IMR-90 (cell line): ENCODE results near the gene COL25A1. TPM values are rescaled to one million over a fixed set of nuclear protein-coding genes. Genes with fewer than 3 reads are reported as not detected.

Experiments
- ATAC-seq: fragments of 200-7000 bp; cut with Tn5 transposase; 2 replicates; pipeline ENCODE4 v1.9.1; 2020; ENCODE audit warnings: low read depth, mild to moderate bottlenecking, moderate library complexity
- BruUV-seq: library from RNA; stranded (reverse); fragments of 400-500 nt; replicated peaks from 2 replicates; lab custom pipeline; 2021; lab: Mats Ljungman, UMichigan
- CTCF ChIA-PET: fragments of 300-600 bp; formaldehyde crosslinking; extraction: SDS; loops from one replicate; lab custom pipeline; 2021; ENCODE audit warnings: antibody characterized with exemption; lab: Yijun Ruan, JAX
- POLR2A ChIA-PET: fragments of 300-600 bp; sonication (Branson Sonifier 250); formaldehyde crosslinking; loops from one replicate; lab custom pipeline; 2022; ENCODE audit warnings: antibody characterized with exemption; ENCODE audit not compliant: unreplicated experiment; lab: Charles Lee
- DNase-seq: peaks from one replicate; pipeline ENCODE4 v3.0.0; 2013
- H2AFZ ChIP-seq: replicated peaks from 2 replicates; pipeline ENCODE3; 2013; ENCODE audit warnings: low read length, mild to moderate bottlenecking; ENCODE audit not compliant: poor library complexity
- H2AK5ac ChIP-seq: 2 replicates; pipeline ENCODE4 v1.6.1; 2013; ENCODE audit warnings: low read depth, low read length, inconsistent platforms
- H2AK9ac ChIP-seq: replicated peaks from 2 replicates; pipeline ENCODE3; 2013; ENCODE audit warnings: mild to moderate bottlenecking, low read depth, low read length, moderate library complexity; ENCODE audit not compliant: poor library complexity
- H2BK120ac ChIP-seq: 2 replicates; pipeline ENCODE4 v1.6.1; 2013; ENCODE audit warnings: low read depth, low read length, inconsistent platforms
- H2BK15ac ChIP-seq: 3 replicates; pipeline ENCODE4 v1.6.1; 2013; ENCODE audit warnings: low read depth, low read length, inconsistent platforms
- H2BK20ac ChIP-seq: 2 replicates; pipeline ENCODE4 v1.6.1; 2013; ENCODE audit warnings: low read depth, mild to moderate bottlenecking, inconsistent platforms, low read length, moderate library complexity
- H2BK5ac ChIP-seq: 2 replicates; pipeline ENCODE4 v1.6.1; 2013; ENCODE audit warnings: mild to moderate bottlenecking, low read depth, low read length, inconsistent platforms; ENCODE audit not compliant: poor library complexity, severe bottlenecking
- H3K14ac ChIP-seq: replicated peaks from 2 replicates; pipeline ENCODE4 v1.6.1; 2013; ENCODE audit warnings: low read depth, low read length, inconsistent platforms
- H3K18ac ChIP-seq: 2 replicates; pipeline ENCODE4 v1.6.1; 2013; ENCODE audit warnings: low read depth, low read length, control low read depth
- H3K23ac ChIP-seq: 2 replicates; pipeline ENCODE4 v1.6.1; 2013; ENCODE audit warnings: low read depth, low read length, inconsistent platforms
- H3K27ac ChIP-seq: 2 replicates; pipeline ENCODE4 v1.5.1; 2013; ENCODE audit warnings: mild to moderate bottlenecking, control low read depth, low read length; ENCODE audit not compliant: insufficient read depth
- H3K27me3 ChIP-seq: 2 replicates; pipeline ENCODE4 v1.6.1; 2013; ENCODE audit warnings: low read length; ENCODE audit not compliant: control insufficient read depth, insufficient read depth
- H3K36me3 ChIP-seq: 2 replicates; pipeline ENCODE4 v1.6.1; 2013; ENCODE audit warnings: low read length, mixed read lengths; ENCODE audit not compliant: control insufficient read depth, insufficient read depth
- H3K4ac ChIP-seq: 2 replicates; pipeline ENCODE4 v1.6.1; 2013; ENCODE audit warnings: low read depth, low read length, inconsistent platforms
- H3K4me1 ChIP-seq: 2 replicates; pipeline ENCODE4 v1.6.1; 2013; ENCODE audit warnings: low read length, mixed read lengths; ENCODE audit not compliant: control insufficient read depth, insufficient read depth
- H3K4me2 ChIP-seq: 2 replicates; pipeline ENCODE4 v1.6.1; 2013; ENCODE audit warnings: low read depth, mild to moderate bottlenecking, control low read depth, low read length, moderate library complexity
- H3K4me3 ChIP-seq: 2 replicates; pipeline ENCODE4 v1.5.1; 2013; ENCODE audit warnings: low read depth, mild to moderate bottlenecking, control low read depth, low read length, moderate library complexity; ENCODE audit not compliant: insufficient read depth
- H3K56ac ChIP-seq: 2 replicates; pipeline ENCODE4 v1.6.1; 2013; ENCODE audit warnings: low read length, inconsistent platforms; ENCODE audit not compliant: insufficient read depth; ENCODE audit errors: extremely low read depth
- H3K79me1 ChIP-seq, 2 experiments: 2 replicates each; pipeline ENCODE4 v1.6.1; 2013; ENCODE audit warnings: low read length in 2 of 2, inconsistent platforms in 1 of 2, low read depth in 1 of 2
- H3K9ac ChIP-seq: 2 replicates; pipeline ENCODE4 v1.6.1; 2013; ENCODE audit warnings: low read depth, low read length, control low read depth
- H3K9me1 ChIP-seq: 2 replicates; pipeline ENCODE4 v1.6.1; 2013; ENCODE audit warnings: low read length, inconsistent platforms; ENCODE audit not compliant: insufficient read depth
- H3K9me3 ChIP-seq: 2 replicates; pipeline ENCODE4 v1.6.1; 2013; ENCODE audit warnings: low read length; ENCODE audit not compliant: control insufficient read depth, insufficient read depth
- H4K20me1 ChIP-seq: 2 replicates; pipeline ENCODE4 v1.6.1; 2013; ENCODE audit warnings: low read length, inconsistent platforms; ENCODE audit not compliant: insufficient read depth
- H4K5ac ChIP-seq: 2 replicates; pipeline ENCODE4 v1.6.1; 2013; ENCODE audit warnings: mild to moderate bottlenecking, low read depth, low read length, control low read depth
- H4K8ac ChIP-seq, 2 experiments: 2 replicates each; pipeline ENCODE4 v1.6.1; 2013; ENCODE audit warnings: low read depth in 2 of 2, low read length in 2 of 2, control low read depth in 1 of 2, inconsistent platforms in 1 of 2
- H4K91ac ChIP-seq: 2 replicates; pipeline ENCODE4 v1.6.1; 2013; ENCODE audit warnings: low read depth, low read length, inconsistent platforms; ENCODE audit not compliant: insufficient read depth
- BHLHE40 ChIP-seq: fragments of 150-350 bp; IDR thresholded peaks from 2 replicates; pipeline ENCODE4 v1.6.1; 2016; ENCODE audit warnings: mild to moderate bottlenecking, low read depth, low read length
- CEBPB ChIP-seq: IDR thresholded peaks from 2 replicates; pipeline ENCODE4 v1.6.1; 2012; ENCODE audit warnings: low read depth, low read length, improper control_type of control experiment
- FOS ChIP-seq: fragments of 150-350 bp; IDR thresholded peaks from 2 replicates; pipeline ENCODE4 v1.6.1; 2016; ENCODE audit warnings: low read depth, low read length
- NFE2L2 ChIP-seq: fragments of 150-350 bp; IDR thresholded peaks from 2 replicates; pipeline ENCODE4 v1.6.1; 2016; ENCODE audit warnings: low read depth, mild to moderate bottlenecking, low read length
- RAD21 ChIP-seq: IDR thresholded peaks from 2 replicates; pipeline ENCODE4 v1.6.1; 2012; ENCODE audit warnings: low read length, improper control_type of control experiment
- WGBS, 2 experiments: methylation state at CpG; one replicate each; pipeline versions ENCODE4 v1.1.5 to v1.1.7; 2013; ENCODE audit warnings: missing lambda C conversion rate in 2 of 2; ENCODE audit not compliant: insufficient read length in 1 of 2; ENCODE audit errors: extremely low coverage in 2 of 2; 5-methylcytosine and 5-hydroxymethylcytosine counted together
- dilution Hi-C: fragments of 300-500 bp; cut with HindIII; formaldehyde crosslinking; loops from one replicate; pipeline ENCODE4 v1.14.3; 2018; ENCODE audit warnings: low sequenced_read_pairs; ENCODE audit not compliant: unreplicated experiment
- in situ Hi-C: fragments of 300-500 bp; cut with MboI; formaldehyde crosslinking; loops from 3 replicates; pipeline ENCODE4 v1.14.3; 2019; ENCODE audit warnings: low sequenced_read_pairs, inconsistent platforms, mixed read lengths
- intact Hi-C: fragments of 100-400 bp; cut with micrococcal nuclease; formaldehyde crosslinking; loops from 2 replicates; pipeline ENCODE4 v1.10.0; 2022
- polyA plus RNA-seq, 3 experiments: library from polyadenylated mRNA; depleted of rRNA; stranded (reverse); fragments of >200 nt; gene quantifications; 2 replicates each; pipeline ENCODE4 v1.2.3, GENCODE V29; 2012; ENCODE audit warnings: low replicate concordance in 1 of 3
- total RNA-seq: library from RNA; depleted of rRNA; stranded (reverse); fragments of >200 nt; gene quantifications from 2 replicates; pipeline ENCODE4 v1.2.3, GENCODE V29; 2012

COL25A1 gene
- total and polyA plus RNA-seq, 2 of the 4 experiments (the other 2 are of a cell fraction), result under 0.01 to 0.05 TPM

- Histone ChIP-seq H4K5ac (no peak overlapping the region), H3K56ac (no peak overlapping the region), H3K4ac (no peak overlapping the region), H3K9me3 (0 out of 2 replicates have a peak, but pooled peaks cover 3% of the 10 kb centered on the region), H3K9me1 (no peaks in the 10 kb centered on the region), H4K91ac (no peak overlapping the region), H2BK120ac (no peak overlapping the region), H4K8ac (no peak overlapping the region), H2AK5ac (no peak overlapping the region), H3K18ac (no peak overlapping the region), H2AK9ac (no peak overlapping the region), H2BK20ac (no peak overlapping the region), H3K9ac (no peak overlapping the region), H3K27ac (no peak overlapping the region), H2BK5ac (no peak overlapping the region), H3K79me1 (no peaks in the 10 kb centered on the region), H3K4me2 (no peak overlapping the region), H3K23ac (no peak overlapping the region), H3K27me3 (no peaks in the 10 kb centered on the region), H3K4me1 (no peaks in the 10 kb centered on the region), H2AFZ (no peak overlapping the region), H2BK15ac (no peak overlapping the region), H3K4me3 (no peak overlapping the region), H3K36me3 (no peaks in the 10 kb centered on the region), H3K14ac (no peak overlapping the region), H4K20me1 (no peaks in the 10 kb centered on the region)
- dilution Hi-C loops, result no loop called here
- ChIA-PET POLR2A (no interaction called here), CTCF (no interaction called here)
- ATAC-seq (no peak), DNase-seq (no peak)
- no CpG with 5 or more reads among the region's 1 CpG for WGBS, 2 experiments
- TF ChIP-seq FOS, result no peak
- TF ChIP-seq RAD21, result no peak
- TF ChIP-seq CEBPB, result no peak
- TF ChIP-seq NFE2L2, result no peak
- no peak for TF ChIP-seq BHLHE40
- intact Hi-C loops, result no loop called here
- in situ Hi-C loops, result no loop called here
- BruUV-seq, result no TSS peak
Observed at GRCh38 chr4:109321232-109321631, 18.8 kb upstream of the COL25A1 start.
